Fibroblast of lung (primary cell): ENCODE data around the gene CARS1. TPM values are rescaled to one million over a fixed set of nuclear protein-coding genes. Genes with fewer than 3 reads are reported as not detected.

Experiments used
- DNase-seq, 2 donors: peaks; one replicate each; pipeline versions ENCODE4 v3.0.0 to v3.0.0-alpha.2; 2010; ENCODE audit warnings: low read depth in 2 of 2
- H2AFZ ChIP-seq: 2 replicates; pipeline ENCODE4 v1.5.1; 2012; ENCODE audit warnings: low read length, control low read depth, inconsistent platforms
- H3K27ac ChIP-seq: 2 replicates; pipeline ENCODE4 v1.5.1; 2011; ENCODE audit warnings: low read length, control low read depth; ENCODE audit not compliant: insufficient read depth
- H3K27me3 ChIP-seq: 2 replicates; pipeline ENCODE4 v1.5.1; 2011; ENCODE audit warnings: mild to moderate bottlenecking, low read length; ENCODE audit not compliant: control insufficient read depth, insufficient read depth
- H3K36me3 ChIP-seq: 2 replicates; pipeline ENCODE4 v1.5.1; 2011; ENCODE audit warnings: low read length; ENCODE audit not compliant: control insufficient read depth, insufficient read depth
- H3K4me1 ChIP-seq: 2 replicates; pipeline ENCODE4 v1.5.1; 2011; ENCODE audit warnings: low read length; ENCODE audit not compliant: control insufficient read depth, insufficient read depth; ENCODE audit errors: extremely low read depth
- H3K4me2 ChIP-seq: 2 replicates; pipeline ENCODE4 v1.5.1; 2011; ENCODE audit warnings: low read length, control low read depth; ENCODE audit not compliant: insufficient read depth; ENCODE audit errors: extremely low read depth
- H3K4me3 ChIP-seq, 4 experiments: fragments of 200-600 bp in 1 of 4; sonication (generic) in 1 of 4; replicated peaks in 1 of 4; 2 replicates each; pipeline ENCODE4 v1.5.1; 2011 to 2016; ENCODE audit warnings: low read length in 4 of 4, low read depth in 3 of 4, mild to moderate bottlenecking in 3 of 4, control low read depth in 2 of 4, inconsistent platforms in 1 of 4, mixed read lengths in 1 of 4; ENCODE audit not compliant: insufficient read depth in 1 of 4; ENCODE audit errors: control extremely low read depth in 1 of 4
- H3K79me2 ChIP-seq: 2 replicates; pipeline ENCODE4 v1.5.1; 2012; ENCODE audit warnings: mild to moderate bottlenecking, low read length, inconsistent platforms; ENCODE audit not compliant: control insufficient read depth, insufficient read depth
- H3K9ac ChIP-seq: 2 replicates; pipeline ENCODE4 v1.5.1; 2011; ENCODE audit warnings: mild to moderate bottlenecking, low read length, control low read depth; ENCODE audit not compliant: insufficient read depth
- H3K9me3 ChIP-seq: 2 replicates; pipeline ENCODE4 v1.5.1; 2012; ENCODE audit warnings: low read depth, low read length; ENCODE audit not compliant: control insufficient read depth, insufficient read depth
- H4K20me1 ChIP-seq: 2 replicates; pipeline ENCODE4 v1.5.1; 2011; ENCODE audit warnings: low read length; ENCODE audit not compliant: control insufficient read depth, insufficient read depth; ENCODE audit errors: extremely low read depth
- EZH2 ChIP-seq: IDR thresholded peaks from 2 replicates; pipeline ENCODE4 v1.5.1; 2012; ENCODE audit warnings: low read length, control low read depth, mild to moderate bottlenecking; ENCODE audit errors: missing control alignments
- polyA plus RNA-seq, 2 donors: library from polyadenylated mRNA; depleted of rRNA in 1 of 2; stranded (reverse) in 1 of 2; unstranded in 1 of 2; fragments of >200 nt; gene quantifications; 2 replicates each; pipeline ENCODE4 v1.2.1, GENCODE V29; 2011 to 2012; ENCODE audit warnings: missing spikeins in 1 of 2
- total RNA-seq: library from RNA; depleted of rRNA; stranded (reverse); fragments of >200 nt; gene quantifications from 2 replicates; pipeline ENCODE4 v1.2.1, GENCODE V29; 2014
- TF ChIP-seq, protein P1 (sequence below), 2 donors: IDR thresholded peaks in 1 of 2; conservative IDR thresholded peaks in 1 of 2; 1 replicate in 1 of 2; 2 replicates in 1 of 2; pipeline ENCODE4 v1.5.1; 2011 to 2012; ENCODE audit warnings: low read length in 2 of 2, control low read depth in 1 of 2, inconsistent platforms in 1 of 2, low read depth in 1 of 2, mild to moderate bottlenecking in 1 of 2

The CARS1 gene
- total and polyA plus RNA-seq, 2 donors (not counting 1 experiment from before 2014, with no cell fraction given), result 67.5 to 149 TPM

DNA sequence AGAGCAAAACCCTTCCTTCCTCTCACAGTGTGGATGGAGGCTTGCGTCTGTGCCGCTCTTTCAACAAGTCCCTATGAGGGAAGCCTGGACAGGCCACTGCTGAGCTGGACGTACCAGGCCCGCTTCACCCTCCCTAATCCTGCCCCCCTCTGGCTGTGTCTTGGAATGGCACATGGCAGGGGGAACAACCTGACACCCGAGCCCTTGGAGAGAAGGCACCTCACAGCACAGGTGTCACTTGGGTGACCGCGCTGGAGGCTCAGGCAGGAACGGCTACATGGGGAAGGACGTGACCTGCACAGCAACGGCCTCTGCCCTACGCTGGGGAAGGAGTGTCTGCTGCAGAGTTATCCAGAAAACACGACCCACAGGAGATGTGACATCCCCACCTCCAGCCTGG, 11.0 kb downstream of the CARS1 start:
- Histone ChIP-seq H3K9ac (no peak overlapping the region), H3K36me3 (peaks cover 20% of the 10 kb centered on the region), H3K4me1 (peaks cover 24% of the 10 kb centered on the region), H3K27me3 (no peaks in the 10 kb centered on the region), H3K4me3 (no peak overlapping the region), H3K27ac (no peak overlapping the region), H2AFZ (no peak overlapping the region), H4K20me1 (no peaks in the 10 kb centered on the region), H3K4me2 (no peak overlapping the region), H3K9me3 (no peaks in the 10 kb centered on the region), H3K79me2 (peaks cover 86% of the 10 kb centered on the region)
- DNase-seq, result no peak
- no peak for TF ChIP-seq EZH2
- TF ChIP-seq, protein P1, sequence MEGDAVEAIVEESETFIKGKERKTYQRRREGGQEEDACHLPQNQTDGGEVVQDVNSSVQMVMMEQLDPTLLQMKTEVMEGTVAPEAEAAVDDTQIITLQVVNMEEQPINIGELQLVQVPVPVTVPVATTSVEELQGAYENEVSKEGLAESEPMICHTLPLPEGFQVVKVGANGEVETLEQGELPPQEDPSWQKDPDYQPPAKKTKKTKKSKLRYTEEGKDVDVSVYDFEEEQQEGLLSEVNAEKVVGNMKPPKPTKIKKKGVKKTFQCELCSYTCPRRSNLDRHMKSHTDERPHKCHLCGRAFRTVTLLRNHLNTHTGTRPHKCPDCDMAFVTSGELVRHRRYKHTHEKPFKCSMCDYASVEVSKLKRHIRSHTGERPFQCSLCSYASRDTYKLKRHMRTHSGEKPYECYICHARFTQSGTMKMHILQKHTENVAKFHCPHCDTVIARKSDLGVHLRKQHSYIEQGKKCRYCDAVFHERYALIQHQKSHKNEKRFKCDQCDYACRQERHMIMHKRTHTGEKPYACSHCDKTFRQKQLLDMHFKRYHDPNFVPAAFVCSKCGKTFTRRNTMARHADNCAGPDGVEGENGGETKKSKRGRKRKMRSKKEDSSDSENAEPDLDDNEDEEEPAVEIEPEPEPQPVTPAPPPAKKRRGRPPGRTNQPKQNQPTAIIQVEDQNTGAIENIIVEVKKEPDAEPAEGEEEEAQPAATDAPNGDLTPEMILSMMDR (conservative IDR thresholded peaks at IDR 0.05 in 1 of 2, IDR thresholded peaks at IDR 0.05 in 1 of 2; ENCODE audit: low read depth in 1 of 2, low read length in 2 of 2), result peak in 1 of 2 donors; percentile 23

DNA sequence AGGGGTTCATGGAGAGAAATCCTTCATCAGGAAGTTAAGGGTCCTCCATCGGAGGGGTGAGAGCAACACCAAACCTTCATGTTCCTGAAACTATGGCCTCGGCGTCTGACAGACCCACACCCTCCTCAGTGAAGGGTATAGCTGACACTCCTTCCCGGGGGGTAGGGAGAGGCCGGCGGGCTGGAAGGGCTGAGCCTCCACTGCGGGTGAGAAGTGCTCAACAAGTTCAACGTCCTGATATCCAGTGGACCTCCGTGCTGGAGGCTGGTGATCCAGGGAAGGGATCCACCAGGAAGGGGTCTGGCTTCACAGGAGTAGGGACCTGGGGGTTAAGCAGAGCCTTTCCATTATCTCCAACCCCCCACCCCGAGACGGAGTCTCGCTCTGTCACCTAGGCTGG, 12.3 kb downstream of the CARS1 start:
- no peaks in the 10 kb centered on the region for H3K27me3 ChIP-seq
- DNase-seq, result no peak
- peak overlapping the region; percentile 27 for H3K27ac ChIP-seq
- peaks cover 75% of the 10 kb centered on the region for H3K79me2 ChIP-seq
- H4K20me1 ChIP-seq, result no peaks in the 10 kb centered on the region
- no peak overlapping the region for H2AFZ ChIP-seq
- TF ChIP-seq, protein P1 (conservative IDR thresholded peaks at IDR 0.05 in 1 of 2, IDR thresholded peaks at IDR 0.05 in 1 of 2; ENCODE audit: low read depth in 1 of 2, low read length in 2 of 2), result no peak
- no peak for TF ChIP-seq EZH2
- peaks cover 17% of the 10 kb centered on the region for H3K4me1 ChIP-seq
- no peak overlapping the region for H3K9ac ChIP-seq
- no peaks in the 10 kb centered on the region for H3K9me3 ChIP-seq
- no peak overlapping the region for H3K4me3 ChIP-seq
- no peak overlapping the region for H3K4me2 ChIP-seq
- H3K36me3 ChIP-seq, result peaks cover 27% of the 10 kb centered on the region

DNA sequence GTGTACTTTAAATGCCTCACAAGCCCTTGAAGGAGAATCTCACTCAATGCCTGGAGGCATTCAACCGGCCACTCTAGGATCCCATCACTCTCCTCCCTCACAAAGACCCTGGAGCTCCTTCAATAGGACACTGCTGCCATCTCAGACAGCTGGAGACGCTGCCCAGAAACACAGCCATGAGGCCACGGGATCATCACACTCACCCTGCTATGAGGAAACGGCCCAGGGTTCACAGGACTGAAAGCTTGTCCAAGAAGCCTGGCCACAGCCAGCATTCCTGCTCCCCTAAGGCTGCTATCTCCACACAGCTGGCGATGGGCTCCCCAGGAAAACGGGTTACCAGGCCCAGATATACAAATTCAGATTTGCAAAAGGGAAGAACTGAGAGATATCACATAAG, 13.2 kb downstream of the CARS1 start:
- H3K27me3 ChIP-seq, result no peaks in the 10 kb centered on the region
- no peaks in the 10 kb centered on the region for H3K9me3 ChIP-seq
- peak overlapping the region; percentile 15 for H3K4me2 ChIP-seq
- H3K4me1 ChIP-seq, result peaks cover 12% of the 10 kb centered on the region
- peaks cover 69% of the 10 kb centered on the region for H3K79me2 ChIP-seq
- no peaks in the 10 kb centered on the region for H4K20me1 ChIP-seq
- no peak overlapping the region for H2AFZ ChIP-seq
- peak in 1 of 2 donors; percentile 44 for DNase-seq
- H3K36me3 ChIP-seq, result peaks cover 27% of the 10 kb centered on the region
- TF ChIP-seq, protein P1 (conservative IDR thresholded peaks at IDR 0.05 in 1 of 2, IDR thresholded peaks at IDR 0.05 in 1 of 2; ENCODE audit: low read depth in 1 of 2, low read length in 2 of 2), result no peak
- no peak for TF ChIP-seq EZH2
- H3K27ac ChIP-seq, result peak overlapping the region; percentile 69
- H3K4me3 ChIP-seq, result no peak overlapping the region
- H3K9ac ChIP-seq, result no peak overlapping the region
